HG02610 (cell line): ENCODE results near the gene USP38.
"Not testable (repeated sequence)": the region's sequence is repeated elsewhere in the genome, so short reads cannot be mapped to it uniquely, and the experiment has no call there.

ENCODE experiments used
- ATAC-seq: cut with Tn5 transposase; IDR thresholded peaks from one replicate; pipeline ENCODE4 v1.9.1; 2021; ENCODE audit warnings: mild to moderate bottlenecking, moderate library complexity; ENCODE audit not compliant: unreplicated experiment

Gene USP38

DNA sequence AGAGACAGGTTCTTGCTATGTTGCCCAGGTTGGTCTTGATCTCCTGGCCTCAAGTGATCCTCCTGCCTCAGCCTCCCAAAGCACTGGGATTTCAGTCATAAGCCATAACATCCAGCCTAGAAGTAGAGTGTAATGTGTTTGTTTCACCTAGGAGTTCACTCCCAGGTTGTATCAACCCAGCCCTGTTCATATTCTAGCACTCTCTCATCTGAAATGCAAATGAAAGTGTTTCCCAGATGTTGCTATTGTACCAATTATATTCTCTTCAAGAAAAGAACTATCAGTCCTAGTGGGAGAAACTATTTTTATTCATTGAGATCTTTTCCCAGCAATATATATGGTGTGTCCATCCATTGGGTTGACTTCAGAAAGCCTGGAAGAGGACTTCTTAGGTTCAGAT is 72.6 kb downstream of the USP38 start:
- ATAC-seq: no peak

- ATAC-seq: no peak
These were observed 76.0 kb downstream of the USP38 start for GRCh38 chr4:143260750-143261149.

- ATAC-seq: no peak
These were observed 78.1 kb downstream of the USP38 start for GRCh38 chr4:143262838-143263237.

GRCh38 chr4:143267690-143268089 is 83.0 kb downstream of the USP38 start:
- not testable (repeated sequence) for ATAC-seq

DNA sequence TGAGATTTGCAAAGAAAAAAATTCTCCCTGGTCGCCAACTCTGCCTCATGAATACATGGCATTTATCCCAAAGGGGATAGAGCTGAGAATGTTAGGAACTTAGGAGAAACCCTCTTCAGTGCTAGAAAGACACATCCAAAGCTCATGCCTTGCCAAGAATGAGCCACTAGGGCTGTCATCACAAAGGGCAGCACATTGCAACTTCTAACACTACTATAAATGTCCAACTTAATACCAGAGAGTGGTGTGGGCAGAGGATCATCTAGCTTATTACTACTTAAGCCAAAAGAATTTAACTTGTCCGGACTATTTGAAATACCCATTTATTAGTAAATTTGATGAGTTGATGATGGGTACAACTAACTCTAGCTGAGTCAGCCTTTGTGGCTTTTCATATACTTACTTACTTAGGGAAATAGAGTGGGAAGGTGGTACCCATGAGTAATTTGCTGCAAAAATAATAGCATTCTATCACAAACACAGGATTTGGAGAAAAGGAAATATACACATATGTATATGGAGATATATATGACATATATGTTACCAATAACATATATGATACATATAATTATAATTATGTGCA is 85.6 kb downstream of the USP38 start:
- no peak for ATAC-seq
